Activated CD4-positive, alpha-beta T cell treated with anti-CD3 and anti-CD28 coated beads, Interleukin-2, amount 50 U/mL, for 48 hours (primary cell): ENCODE data around the gene SCD5.

ENCODE experiments used
- DNase-seq, 2 experiments: peaks; one replicate each; pipeline ENCODE4 v3.0.0-alpha.2; 2020

Gene SCD5

DNA sequence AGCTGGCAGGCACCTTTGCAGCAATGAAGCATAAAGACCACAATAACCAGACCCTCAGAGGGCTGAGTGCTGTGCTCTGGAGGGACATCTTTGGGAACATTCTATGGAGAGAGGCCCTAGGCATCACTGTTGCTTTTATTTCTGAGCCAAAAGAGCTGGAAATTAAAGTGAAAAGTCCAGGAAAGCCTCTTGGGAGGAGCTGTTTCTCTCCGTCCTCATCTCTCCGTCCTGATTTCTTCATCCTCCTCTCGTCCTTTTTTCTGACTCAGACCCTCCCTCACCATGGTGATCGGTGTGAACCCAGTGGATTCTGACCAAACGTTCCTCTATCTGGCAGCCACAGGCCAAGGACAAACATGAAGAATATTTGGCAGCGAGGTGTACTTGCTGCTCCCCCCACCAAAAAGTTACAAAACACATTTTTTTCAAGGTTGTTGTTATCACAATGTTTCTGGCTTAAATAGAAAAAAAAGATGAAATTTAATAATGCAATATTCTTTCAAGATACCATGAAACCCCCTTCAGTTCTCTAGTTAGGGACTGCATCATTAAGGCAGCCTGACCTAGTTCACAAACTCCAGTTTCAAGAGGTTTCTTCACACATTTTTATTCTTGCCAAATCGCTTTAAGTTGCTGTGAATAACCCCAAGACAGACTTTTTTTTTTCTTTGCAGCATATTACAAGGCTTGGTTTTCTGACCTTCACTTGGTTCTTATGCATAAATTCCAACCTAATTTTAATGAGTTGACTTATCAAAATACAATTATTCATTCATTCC lies 80.2 kb downstream of the SCD5 start:
- DNase-seq = no peak

DNA sequence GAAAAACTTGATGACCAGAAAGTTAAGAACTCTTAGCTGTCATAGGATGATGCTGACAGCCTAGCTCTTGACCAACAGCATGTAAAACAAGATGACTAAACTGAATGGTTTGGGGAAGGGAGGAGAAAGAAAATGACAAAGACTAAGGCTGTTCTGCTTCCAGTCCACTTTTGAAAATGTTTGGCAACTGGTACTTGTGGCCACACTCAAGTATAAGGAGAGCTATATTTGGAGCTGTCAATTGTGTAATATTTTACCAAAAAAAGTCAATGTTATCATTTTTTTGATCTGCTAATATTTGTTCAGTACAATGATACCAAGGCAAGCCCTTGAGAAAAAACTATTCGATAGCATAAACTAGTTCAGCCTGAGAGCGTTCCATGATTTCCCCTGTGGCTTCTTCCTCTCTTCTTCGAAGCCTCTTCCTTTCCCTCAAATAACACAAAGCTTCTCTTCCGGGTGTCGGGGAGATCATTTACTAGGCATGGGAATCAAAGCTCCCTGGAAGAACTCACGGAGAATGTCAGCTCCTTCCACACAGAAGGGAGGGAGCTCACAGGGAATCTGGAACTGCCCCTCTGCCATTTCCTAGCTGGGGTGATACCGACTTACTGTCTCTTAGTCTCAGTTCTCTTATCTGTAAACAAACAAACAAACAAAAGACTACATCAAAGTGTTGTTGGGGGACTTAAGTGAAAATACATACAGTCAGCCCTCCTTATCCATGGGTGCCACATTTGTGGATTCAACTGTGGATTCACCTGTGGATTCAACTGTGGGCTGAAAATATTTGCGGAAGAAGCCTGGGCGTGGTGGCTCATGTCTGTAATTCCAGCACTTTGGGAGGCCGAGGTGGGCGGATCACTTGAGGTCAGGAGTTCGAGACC lies 82.6 kb downstream of the SCD5 start:
- DNase-seq = no peak

DNA sequence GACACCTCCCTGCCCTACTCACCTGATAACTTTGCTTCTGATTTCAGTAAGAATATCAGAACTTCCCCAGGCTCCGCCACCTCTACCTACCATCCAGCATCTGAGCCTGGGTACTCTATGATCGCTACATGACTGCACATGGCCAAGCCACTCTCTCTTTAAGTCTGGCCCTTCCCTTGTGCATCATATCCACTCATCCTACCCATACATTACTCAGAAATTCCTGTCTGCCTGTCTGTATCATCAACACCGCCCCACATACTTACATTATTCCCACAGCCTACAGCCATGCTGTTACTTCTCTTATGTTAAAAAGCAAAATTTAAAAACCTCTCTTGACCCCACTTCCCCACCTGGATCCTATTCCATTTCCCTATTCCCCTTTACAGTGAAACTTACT lies 84.7 kb downstream of the SCD5 start:
- no peak for DNase-seq

DNA sequence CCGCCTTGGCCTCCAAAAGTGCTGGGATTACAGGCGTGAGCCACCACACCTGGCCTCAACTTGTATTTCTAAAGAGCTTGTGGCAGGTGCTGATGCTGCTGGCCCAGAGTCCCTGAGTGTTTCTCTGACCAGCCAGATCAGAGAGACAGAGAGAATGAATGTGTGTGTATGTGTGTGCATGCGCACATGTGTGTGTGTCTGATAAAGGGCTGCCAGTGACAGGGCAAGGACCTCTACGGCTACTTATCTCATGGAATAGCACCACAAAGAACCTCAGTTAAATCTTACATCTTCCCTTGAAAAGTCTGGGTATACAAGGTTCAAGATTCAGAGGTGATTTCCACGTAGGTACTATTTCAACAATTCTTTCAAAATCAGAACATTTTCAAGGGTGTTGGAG lies 86.0 kb downstream of the SCD5 start:
- no peak for DNase-seq

- no peak for DNase-seq
Measured at GRCh38 chr4:82711158-82711785, 87.3 kb downstream of the SCD5 start.

- DNase-seq = no peak
Measured at GRCh38 chr4:82710197-82710929, 88.2 kb downstream of the SCD5 start.

DNA sequence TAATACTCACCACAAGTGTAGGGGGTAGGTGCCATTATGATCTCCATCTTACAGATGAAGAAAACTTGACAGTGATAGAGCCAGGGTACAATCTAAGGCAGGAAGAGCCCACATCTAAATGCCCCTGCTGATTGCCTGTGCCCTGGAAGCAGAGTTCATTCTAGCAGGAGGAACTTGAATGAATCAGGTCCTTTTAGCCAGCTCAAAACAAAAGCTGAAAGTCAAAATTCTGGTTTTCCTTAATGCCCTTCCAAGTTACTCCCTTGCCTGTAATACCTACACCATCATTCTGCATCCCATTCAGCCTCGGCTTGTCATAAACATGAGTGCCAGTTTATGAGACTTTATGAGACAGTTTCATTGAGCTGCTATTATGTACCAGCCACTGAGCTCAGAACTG lies 89.6 kb downstream of the SCD5 start:
- DNase-seq = no peak

DNA sequence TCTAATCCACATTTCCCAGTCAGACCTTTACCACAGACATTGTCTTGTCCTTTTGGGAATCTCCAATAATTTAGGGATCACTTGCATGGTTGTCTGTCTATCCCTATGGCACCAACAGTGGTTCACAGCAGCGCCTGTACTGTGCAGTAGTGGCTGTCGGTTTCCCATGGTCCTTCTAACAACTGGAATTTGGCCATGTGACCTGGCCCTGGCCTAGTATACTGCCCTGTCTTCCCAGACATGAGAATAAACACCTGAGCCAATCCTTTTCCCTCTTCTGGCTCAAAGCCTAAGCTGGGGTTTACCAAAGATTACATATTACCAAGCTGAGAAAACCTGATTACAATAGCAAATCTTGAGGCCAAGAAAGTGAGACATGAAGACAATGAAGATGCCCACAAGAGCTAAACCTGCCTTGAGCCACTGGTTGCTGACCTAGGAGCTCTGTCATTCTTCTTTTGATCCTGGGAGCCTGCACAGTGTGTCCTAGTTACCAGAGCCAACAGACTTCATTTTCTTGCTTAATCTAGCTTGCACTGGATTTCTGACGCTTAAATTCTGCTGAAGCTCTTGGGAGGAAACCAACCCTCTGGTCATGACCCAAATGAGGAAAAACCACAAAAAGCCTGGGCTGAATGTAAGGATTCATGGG lies 92.1 kb downstream of the SCD5 start:
- no peak for DNase-seq

- no peak for DNase-seq
Measured at GRCh38 chr4:82705928-82706300, 92.7 kb downstream of the SCD5 start.

DNA sequence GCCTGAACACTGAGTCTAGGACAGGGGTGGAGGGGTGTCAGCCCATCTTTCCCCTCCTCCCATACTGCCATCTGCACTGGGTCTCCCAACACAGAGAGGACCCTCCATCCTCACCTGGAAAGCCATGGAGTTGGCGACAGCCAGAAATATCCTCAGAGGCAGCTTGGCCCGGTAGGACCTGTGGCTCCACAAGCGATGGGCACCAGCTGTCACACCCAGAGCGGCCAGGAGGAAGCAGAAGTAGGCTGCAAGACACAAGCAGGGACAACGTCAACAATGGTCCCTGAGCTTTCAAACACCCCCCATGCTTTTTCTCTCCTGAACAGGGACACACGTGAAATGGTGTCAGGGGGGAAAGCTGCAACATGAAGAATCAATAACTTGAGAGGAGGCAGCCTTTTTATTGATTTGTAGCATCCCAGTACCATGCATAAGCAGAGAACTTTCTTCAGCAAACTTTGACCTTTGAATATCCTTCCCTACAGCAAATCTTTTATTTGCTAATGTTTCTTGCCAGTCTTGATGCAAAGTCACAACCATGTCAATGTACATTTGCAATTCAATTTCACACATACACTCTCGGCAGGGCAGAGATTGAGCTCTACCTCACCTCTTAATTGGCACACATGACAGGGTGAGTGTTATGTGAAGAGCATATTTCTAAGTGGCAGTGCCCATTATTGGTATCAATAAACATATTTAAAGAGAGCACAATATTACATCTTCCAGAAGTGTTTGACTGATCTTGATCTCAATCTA lies 93.2 kb downstream of the SCD5 start:
- no peak for DNase-seq

DNA sequence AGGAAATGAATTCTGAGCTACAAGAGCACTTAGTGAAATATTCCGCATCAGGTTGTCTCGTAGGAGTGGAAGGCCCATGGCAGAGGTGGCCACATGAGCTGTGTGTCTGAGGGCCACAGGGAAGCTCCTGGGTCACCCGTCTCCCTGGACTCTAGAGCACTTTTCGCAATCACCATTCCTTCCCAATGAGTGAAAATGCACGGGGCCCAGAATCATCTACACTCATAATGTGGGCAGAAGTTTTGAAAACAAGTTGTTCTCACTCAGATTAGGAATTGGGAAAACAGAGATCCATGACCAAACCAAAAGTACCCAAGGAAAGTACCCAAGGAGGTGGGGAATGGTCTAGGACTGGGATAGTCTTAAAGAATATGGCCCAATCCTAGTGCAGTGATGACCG lies 94.4 kb downstream of the SCD5 start:
- no peak for DNase-seq

GRCh38 chr4:82698412-82698811 lies 100.2 kb downstream of the SCD5 start:
- no peak for DNase-seq

GRCh38 chr4:82697561-82697960 lies 101.0 kb downstream of the SCD5 start:
- no peak for DNase-seq

GRCh38 chr4:82696117-82696860 lies 102.3 kb downstream of the SCD5 start:
- no peak for DNase-seq

DNA sequence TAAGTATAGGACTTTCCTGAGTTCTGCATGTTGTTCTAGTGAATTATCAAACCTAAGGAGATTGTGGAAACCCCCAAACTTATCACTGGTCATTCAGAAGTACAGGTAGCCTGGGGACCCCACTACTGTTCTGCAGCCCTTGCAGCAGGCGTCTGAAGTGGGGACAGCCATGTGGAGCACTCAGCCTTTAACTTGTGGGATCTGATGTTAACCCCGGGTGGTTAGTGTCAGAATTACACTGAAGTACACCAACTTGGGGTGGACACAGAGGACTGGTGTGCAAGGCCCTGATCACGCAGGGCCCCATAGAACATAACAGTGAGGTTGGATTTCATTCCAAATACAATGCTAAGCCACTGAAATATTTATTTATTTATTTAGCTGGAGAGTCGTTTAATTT lies 103.7 kb downstream of the SCD5 start:
- no peak for DNase-seq

- no peak for DNase-seq
Measured at GRCh38 chr4:82694046-82694445, 104.5 kb downstream of the SCD5 start.

- DNase-seq = no peak
Measured at GRCh38 chr4:82692101-82692780, 106.4 kb downstream of the SCD5 start.

GRCh38 chr4:82691431-82691830 lies 107.2 kb downstream of the SCD5 start:
- DNase-seq = no peak

DNA sequence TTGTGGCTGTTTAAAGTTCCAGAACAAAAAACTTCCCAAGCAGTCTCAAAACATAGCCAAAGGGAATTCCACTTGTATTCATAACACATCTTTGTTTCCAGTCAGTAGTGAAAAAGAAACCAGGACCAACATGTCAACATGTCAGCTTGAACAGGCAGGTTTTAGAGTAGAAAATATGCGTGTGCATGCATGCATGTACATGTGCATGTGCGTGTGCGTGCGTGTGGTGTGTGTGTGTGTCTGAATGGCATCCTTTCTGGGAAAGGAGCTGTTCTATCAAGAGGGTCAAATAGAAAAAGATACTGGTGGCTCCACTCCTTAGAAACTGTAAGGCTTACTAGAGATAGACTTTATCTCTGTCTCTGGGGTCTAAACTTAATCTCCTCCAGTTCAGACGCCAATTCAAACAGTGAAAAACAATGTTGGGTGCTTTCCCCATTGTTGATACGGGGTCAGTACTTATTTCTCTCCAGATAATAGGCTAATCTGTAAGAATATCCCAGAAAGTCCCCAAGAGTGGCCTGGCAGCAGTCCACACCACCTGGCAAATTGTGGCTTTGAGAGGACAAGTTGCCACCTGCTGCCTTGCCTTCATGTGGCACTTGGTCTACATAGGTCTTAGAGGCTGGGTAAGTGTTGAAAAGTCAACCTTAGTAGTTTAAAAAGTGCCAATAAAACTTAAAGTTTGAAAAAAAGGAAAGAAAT lies 110.4 kb downstream of the SCD5 start:
- DNase-seq = no peak

GRCh38 chr4:82687531-82687930 lies 111.1 kb downstream of the SCD5 start:
- DNase-seq = no peak
